DOHH2 (cell line): ENCODE measurements around the gene HFE.

Source experiments
- H3F3A ChIP-seq: fragments of 200-600 bp; sonication (generic), shearing (Covaris generic); 2 replicates; pipeline ENCODE4 v1.6.0; 2016; ENCODE audit warnings: antibody characterized with exemption, mild to moderate bottlenecking; ENCODE audit not compliant: control insufficient read depth, insufficient read depth
- H3K27ac ChIP-seq: fragments of 200-600 bp; sonication (generic); 2 replicates; pipeline ENCODE4 v1.5.1; 2014; ENCODE audit warnings: low read depth, mild to moderate bottlenecking, low read length, moderate library complexity
- H3K27me3 ChIP-seq: fragments of 200-600 bp; sonication (generic); 2 replicates; pipeline ENCODE4 v1.6.1; 2014; ENCODE audit warnings: mild to moderate bottlenecking, low read length, mixed read lengths; ENCODE audit not compliant: control insufficient read depth
- H3K36me3 ChIP-seq: fragments of 200-600 bp; sonication (generic); 2 replicates; pipeline ENCODE4 v1.6.1; 2014; ENCODE audit warnings: mild to moderate bottlenecking, low read length, moderate library complexity, mixed read lengths; ENCODE audit not compliant: control insufficient read depth
- H3K4me1 ChIP-seq: fragments of 200-600 bp; sonication (generic); 2 replicates; pipeline ENCODE4 v1.6.1; 2014; ENCODE audit warnings: mild to moderate bottlenecking, low read length, mixed read lengths; ENCODE audit not compliant: control insufficient read depth
- H3K4me2 ChIP-seq: fragments of 200-600 bp; sonication (generic); 2 replicates; pipeline ENCODE4 v1.6.0; 2014; ENCODE audit warnings: mild to moderate bottlenecking, low read length, moderate library complexity
- H3K4me3 ChIP-seq: fragments of 200-600 bp; sonication (generic); 2 replicates; pipeline ENCODE4 v1.5.1; 2014; ENCODE audit warnings: mild to moderate bottlenecking, low read length, mixed read lengths
- H3K79me2 ChIP-seq: fragments of 200-600 bp; sonication (generic); 2 replicates; pipeline ENCODE4 v1.6.1; 2014; ENCODE audit warnings: mild to moderate bottlenecking, low read length, mixed read lengths; ENCODE audit not compliant: control insufficient read depth
- H3K9me2 ChIP-seq: fragments of 200-600 bp; sonication (generic); replicated peaks from 2 replicates; pipeline ENCODE4 v1.6.1; 2014; ENCODE audit warnings: mild to moderate bottlenecking, low read length, mixed read lengths; ENCODE audit not compliant: control insufficient read depth
- H3K9me3 ChIP-seq: fragments of 200-600 bp; sonication (generic); 2 replicates; pipeline ENCODE4 v1.6.1; 2014; ENCODE audit warnings: antibody characterized with exemption, low read length, mixed read lengths; ENCODE audit not compliant: control insufficient read depth, insufficient read depth
- H4K20me1 ChIP-seq: fragments of 200-600 bp; sonication (generic); 2 replicates; pipeline ENCODE4 v1.6.0; 2014; ENCODE audit warnings: low read depth, mild to moderate bottlenecking, antibody characterized with exemption, low read length, moderate library complexity; ENCODE audit not compliant: control insufficient read depth, insufficient read depth
- CTCF ChIP-seq: fragments of 200-600 bp; sonication (generic); IDR thresholded peaks from one replicate; pipeline ENCODE4 v1.5.1; 2014; ENCODE audit warnings: antibody characterized with exemption, mild to moderate bottlenecking, low read depth, low read length; ENCODE audit not compliant: poor library complexity, severe bottlenecking
- EZH2phosphoT487 ChIP-seq: fragments of 200-600 bp; sonication (generic); IDR thresholded peaks from 2 replicates; pipeline ENCODE4 v1.6.1; 2017; ENCODE audit warnings: borderline replicate concordance, mild to moderate bottlenecking, antibody characterized with exemption, low read length, moderate library complexity, mixed read lengths

Gene HFE

GRCh38 chr6:26087284-26088115 is at the start of gene HFE:
Gene HFE, plus strand, starts transcription at chr6:26087429. Its CDS starts 12 bp downstream, at chr6:26087441.
- Histone ChIP-seq H3K4me2 (peak within 1 kb of the TSS; percentile 94), H3K9me2 (no peaks in the 10 kb centered on the region), H3K27me3 (no peaks in the 10 kb centered on the region), H3K27ac (peak within 1 kb of the TSS; percentile 52), H3K36me3 (no peaks in the 10 kb centered on the region), H3K9me3 (no peaks in the 10 kb centered on the region), H3F3A (peaks cover 11% of the 10 kb centered on the region; the same call in 1 of the 2 replicates), H3K79me2 (no peaks in the 10 kb centered on the region), H3K4me1 (peaks cover 63% of the 10 kb centered on the region), H4K20me1 (no peaks in the 10 kb centered on the region), H3K4me3 (peak within 1 kb of the TSS; percentile 78)
- TF ChIP-seq EZH2phosphoT487 (no peak), CTCF (no peak)

GRCh38 chr6:26041946-26042345 is 45.3 kb upstream of the HFE start:
- H3K4me1 ChIP-seq, result peaks cover 38% of the 10 kb centered on the region
- no peaks in the 10 kb centered on the region for H3K27me3 ChIP-seq
- no peak overlapping the region for H3K4me3 ChIP-seq
- H3K9me2 ChIP-seq, result no peaks in the 10 kb centered on the region
- no peaks in the 10 kb centered on the region for H4K20me1 ChIP-seq
- peaks cover 8% of the 10 kb centered on the region; the same call in 1 of the 2 replicates for H3K9me3 ChIP-seq
- no peak overlapping the region for H3K27ac ChIP-seq
- no peak overlapping the region for H3K4me2 ChIP-seq
- peaks cover 29% of the 10 kb centered on the region for H3F3A ChIP-seq
- TF ChIP-seq EZH2phosphoT487 (no peak), CTCF (no peak)
- H3K36me3 ChIP-seq, result peaks cover 19% of the 10 kb centered on the region
- H3K79me2 ChIP-seq, result no peaks in the 10 kb centered on the region

- Histone ChIP-seq H3K36me3 (peaks cover 19% of the 10 kb centered on the region), H3K79me2 (no peaks in the 10 kb centered on the region), H3K9me2 (no peaks in the 10 kb centered on the region), H3K27me3 (no peaks in the 10 kb centered on the region), H3K9me3 (peaks cover 8% of the 10 kb centered on the region; the same call in 1 of the 2 replicates), H3F3A (peaks cover 39% of the 10 kb centered on the region), H3K4me2 (peak overlapping the region; percentile 80), H3K4me1 (peaks cover 45% of the 10 kb centered on the region), H3K4me3 (peak overlapping the region; percentile 60), H4K20me1 (no peaks in the 10 kb centered on the region), H3K27ac (peak overlapping the region; percentile 88)
- TF ChIP-seq EZH2phosphoT487 (no peak), CTCF (no peak)
These were observed 43.7 kb upstream of the HFE start for GRCh38 chr6:26043384-26044139.
